Prostate gland (tissue), 2 donors: ENCODE results near the gene TMEM242. TPM values are rescaled to one million over a fixed set of nuclear protein-coding genes. Genes with fewer than 3 reads are reported as not detected.

Source experiments
- DNase-seq: peaks from one replicate; pipeline ENCODE4 v3.0.0-alpha.2; 2019; ENCODE audit warnings: low spot score
- H3K27ac ChIP-seq, 2 donors: fragments of 200-600 bp; sonication (generic); 2 replicates each; pipeline ENCODE4 v1.5.1; 2017 to 2019
- H3K27me3 ChIP-seq: fragments of 200-600 bp; sonication (generic); replicated peaks from 2 replicates; pipeline ENCODE4 v1.5.1; 2019; ENCODE audit not compliant: insufficient read depth
- H3K36me3 ChIP-seq, 2 donors: fragments of 200-600 bp; sonication (generic); 1 replicate in 1 of 2; 2 replicates in 1 of 2; pipeline versions ENCODE4 v1.5.1 to v1.8.1; 2017 to 2019
- H3K4me1 ChIP-seq: fragments of 200-600 bp; sonication (generic); replicated peaks from 2 replicates; pipeline ENCODE4 v1.5.1; 2019
- H3K4me3 ChIP-seq, 2 donors: fragments of 200-600 bp; sonication (generic); 2 replicates each; pipeline ENCODE4 v1.5.1; 2017 to 2019
- H3K9me3 ChIP-seq: fragments of 200-600 bp; sonication (generic); 2 replicates; pipeline ENCODE4 v1.5.1; 2017
- POLR2A ChIP-seq: fragments of 450-650 bp; IDR thresholded peaks from one replicate; pipeline ENCODE4 v1.6.1; 2016; ENCODE audit warnings: antibody characterized with exemption, mild to moderate bottlenecking
- POLR2AphosphoS5 ChIP-seq: sonication (generic); formaldehyde crosslinking; IDR thresholded peaks from one replicate; pipeline ENCODE4 v1.6.1; 2017; ENCODE audit warnings: antibody characterized with exemption
- WGBS: methylation state at CpG from one replicate; pipeline ENCODE4 v1.1.5; 2018; 5-methylcytosine and 5-hydroxymethylcytosine counted together
- intact Hi-C: fragments of 100-400 bp; cut with DNase I; formaldehyde crosslinking; loops from one replicate; pipeline ENCODE4 v1.14.2; 2022
- total RNA-seq, 2 donors: library from RNA; depleted of rRNA; stranded (reverse); fragments of >200 nt; gene quantifications; one replicate each; pipeline ENCODE4 v1.1.0, GENCODE V29; 2016
- TF ChIP-seq, protein P1 (sequence below), 4 experiments: fragments of 200-600 bp in 2 of 4; fragments of 450-650 bp in 2 of 4; sonication (generic) in 2 of 4; IDR thresholded peaks; 1 replicate in 3 of 4; 2 replicates in 1 of 4; pipeline ENCODE4 v1.5.1; 2016 to 2019; ENCODE audit warnings: antibody characterized with exemption in 4 of 4, mild to moderate bottlenecking in 2 of 4, moderate library complexity in 2 of 4

The TMEM242 gene
- total RNA-seq, 2 donors from 2014 or later = 6.4 to 8.5 TPM

DNA sequence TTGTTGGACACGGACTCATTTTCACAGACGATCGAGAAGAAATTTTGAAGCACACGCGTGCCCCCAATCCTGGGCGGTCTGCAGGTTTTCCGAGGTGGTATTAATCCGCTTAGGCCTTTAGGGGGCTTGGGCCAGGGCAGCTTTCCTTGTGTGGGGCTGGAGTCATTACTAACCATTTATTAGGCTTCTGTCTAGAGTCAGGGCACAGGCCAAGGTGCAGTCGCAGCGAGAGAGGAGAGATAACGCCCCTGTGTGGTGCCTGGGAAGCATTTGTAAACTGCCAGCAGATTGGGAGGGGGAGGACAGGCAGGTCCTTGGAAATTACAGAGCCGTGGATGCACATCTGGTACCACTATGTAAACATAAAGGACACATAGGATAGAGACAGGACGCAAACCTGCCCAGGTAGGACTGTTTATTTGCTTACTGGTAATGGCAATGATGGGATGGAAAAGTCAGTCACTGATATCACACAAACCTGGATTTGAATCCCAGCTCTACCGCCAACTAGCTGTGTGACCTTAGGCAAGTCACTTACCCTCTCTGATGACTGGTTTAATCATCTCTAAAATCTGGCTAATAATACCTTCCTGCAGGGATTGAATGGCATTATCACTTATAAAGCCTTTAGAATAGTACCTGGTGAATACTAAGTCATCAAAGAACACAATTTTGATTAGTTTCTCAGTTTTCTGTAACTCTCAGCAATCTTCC, 76.4 kb downstream of the TMEM242 start:
- TF ChIP-seq, protein P1, sequence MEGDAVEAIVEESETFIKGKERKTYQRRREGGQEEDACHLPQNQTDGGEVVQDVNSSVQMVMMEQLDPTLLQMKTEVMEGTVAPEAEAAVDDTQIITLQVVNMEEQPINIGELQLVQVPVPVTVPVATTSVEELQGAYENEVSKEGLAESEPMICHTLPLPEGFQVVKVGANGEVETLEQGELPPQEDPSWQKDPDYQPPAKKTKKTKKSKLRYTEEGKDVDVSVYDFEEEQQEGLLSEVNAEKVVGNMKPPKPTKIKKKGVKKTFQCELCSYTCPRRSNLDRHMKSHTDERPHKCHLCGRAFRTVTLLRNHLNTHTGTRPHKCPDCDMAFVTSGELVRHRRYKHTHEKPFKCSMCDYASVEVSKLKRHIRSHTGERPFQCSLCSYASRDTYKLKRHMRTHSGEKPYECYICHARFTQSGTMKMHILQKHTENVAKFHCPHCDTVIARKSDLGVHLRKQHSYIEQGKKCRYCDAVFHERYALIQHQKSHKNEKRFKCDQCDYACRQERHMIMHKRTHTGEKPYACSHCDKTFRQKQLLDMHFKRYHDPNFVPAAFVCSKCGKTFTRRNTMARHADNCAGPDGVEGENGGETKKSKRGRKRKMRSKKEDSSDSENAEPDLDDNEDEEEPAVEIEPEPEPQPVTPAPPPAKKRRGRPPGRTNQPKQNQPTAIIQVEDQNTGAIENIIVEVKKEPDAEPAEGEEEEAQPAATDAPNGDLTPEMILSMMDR (IDR thresholded peaks at IDR 0.05) = no peak
- TF ChIP-seq POLR2AphosphoS5 = no peak
- TF ChIP-seq POLR2A = no peak
- WGBS = 89% methylated on average over 14 of the region's 14 CpGs
- H3K27ac ChIP-seq = no peak overlapping the region

DNA sequence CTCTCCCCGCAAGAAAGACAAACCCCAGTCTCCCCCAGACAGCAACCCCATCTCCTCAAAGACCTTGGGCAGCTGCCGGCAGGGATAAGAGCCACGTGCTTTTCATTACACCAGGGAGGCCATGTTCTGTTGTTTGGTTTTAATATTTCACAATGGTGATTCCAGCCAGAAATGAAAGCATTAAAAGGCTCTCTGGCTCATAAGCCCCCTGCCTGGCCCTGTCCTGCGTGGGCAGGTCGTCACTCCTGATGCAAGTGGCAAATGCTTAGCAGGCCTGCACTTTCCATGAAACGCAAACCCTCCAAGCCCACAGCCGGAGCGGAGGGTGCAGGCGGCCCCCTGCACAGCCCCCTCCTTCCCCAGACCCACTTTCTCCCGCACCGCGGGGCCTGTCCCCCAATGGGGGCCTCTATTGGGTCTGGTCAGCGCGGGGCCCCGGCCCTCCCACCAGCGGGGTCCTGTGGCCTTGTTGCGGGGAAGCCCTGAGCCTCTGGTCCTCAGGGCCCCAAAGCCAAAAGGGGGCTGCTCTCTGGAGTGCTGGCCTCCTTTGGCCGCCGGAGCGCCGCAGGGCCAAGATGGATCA, 77.2 kb downstream of the TMEM242 start:
- Histone ChIP-seq H3K4me3 (no peak overlapping the region), H3K27me3 (no peaks in the 10 kb centered on the region), H3K4me1 (peaks cover 11% of the 10 kb centered on the region), H3K36me3 (no peaks in the 10 kb centered on the region), H3K9me3 (no peaks in the 10 kb centered on the region), H3K27ac (no peak overlapping the region)
- TF ChIP-seq POLR2AphosphoS5 (no peak), POLR2A (no peak)
- TF ChIP-seq, protein P1 (IDR thresholded peaks at IDR 0.05) = no peak
- WGBS = 88% methylated on average over 21 of the region's 21 CpGs
- intact Hi-C loops = no loop called here
- DNase-seq = no peak

More for the DNA sequence above, 76.4 kb downstream of the TMEM242 start:
- no peaks in the 10 kb centered on the region for H3K27me3 ChIP-seq
- H3K9me3 ChIP-seq = no peaks in the 10 kb centered on the region
- intact Hi-C loops = no loop called here
- H3K4me3 ChIP-seq = no peak overlapping the region
- no peak for DNase-seq
- no peaks in the 10 kb centered on the region for H3K36me3 ChIP-seq
- H3K4me1 ChIP-seq = peaks cover 3% of the 10 kb centered on the region

DNA sequence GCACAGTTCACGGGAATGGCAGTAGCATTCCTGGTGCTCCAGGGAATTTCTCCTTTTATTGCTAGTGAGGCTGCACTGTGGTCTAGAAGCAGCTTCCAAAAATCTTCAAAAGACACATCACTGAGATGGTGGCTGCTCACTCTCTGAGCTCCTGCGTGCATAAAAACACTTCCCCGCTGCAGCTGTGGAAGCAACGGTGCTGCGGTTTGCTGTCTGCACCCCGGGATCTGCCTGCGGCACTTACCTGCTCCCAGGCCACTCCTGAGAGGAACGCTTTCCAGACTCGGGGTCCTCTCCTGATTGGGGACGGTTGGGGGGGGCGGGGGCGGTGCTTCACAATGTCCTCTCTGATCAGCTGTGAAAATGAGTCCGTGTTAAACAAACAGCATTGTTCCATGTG, 77.9 kb downstream of the TMEM242 start:
- H3K4me3 ChIP-seq = no peak overlapping the region
- no peak overlapping the region for H3K27ac ChIP-seq
- no peaks in the 10 kb centered on the region for H3K9me3 ChIP-seq
- H3K4me1 ChIP-seq = peaks cover 13% of the 10 kb centered on the region
- DNase-seq = no peak
- H3K27me3 ChIP-seq = no peaks in the 10 kb centered on the region
- H3K36me3 ChIP-seq = no peaks in the 10 kb centered on the region
- 68% methylated on average over 13 of the region's 13 CpGs for WGBS
- intact Hi-C loops = no loop called here
- TF ChIP-seq, protein P1 (IDR thresholded peaks at IDR 0.05) = no peak
- TF ChIP-seq POLR2AphosphoS5 (no peak), POLR2A (no peak)

DNA sequence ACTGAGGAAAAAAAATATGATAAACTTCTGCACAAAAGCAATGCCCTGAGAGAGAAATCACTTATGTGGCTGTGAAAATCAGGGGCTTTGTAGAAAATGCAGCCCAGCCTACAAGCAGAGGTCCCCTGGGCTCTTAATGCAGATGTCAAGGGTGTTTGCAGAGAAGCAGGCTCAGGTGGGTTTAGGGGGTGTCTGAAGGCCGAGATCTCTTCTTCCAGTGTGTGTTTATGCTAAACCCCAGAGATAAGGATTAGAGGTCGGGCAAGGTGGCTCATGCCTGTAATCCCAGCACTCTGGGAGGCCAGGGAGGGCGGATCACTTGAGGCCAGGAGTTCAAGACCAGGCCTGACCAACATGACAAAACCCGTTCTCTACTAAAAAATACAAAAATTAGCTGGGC, 78.5 kb downstream of the TMEM242 start:
- TF ChIP-seq POLR2A (no peak), POLR2AphosphoS5 (no peak)
- TF ChIP-seq, protein P1 (IDR thresholded peaks at IDR 0.05) = no peak
- 74% methylated on average over 4 of the region's 4 CpGs for WGBS
- Histone ChIP-seq H3K4me3 (no peak overlapping the region), H3K36me3 (no peaks in the 10 kb centered on the region), H3K27ac (no peak overlapping the region), H3K4me1 (peaks cover 13% of the 10 kb centered on the region), H3K9me3 (no peaks in the 10 kb centered on the region), H3K27me3 (no peaks in the 10 kb centered on the region)
- no peak for DNase-seq
- intact Hi-C loops = no loop called here

DNA sequence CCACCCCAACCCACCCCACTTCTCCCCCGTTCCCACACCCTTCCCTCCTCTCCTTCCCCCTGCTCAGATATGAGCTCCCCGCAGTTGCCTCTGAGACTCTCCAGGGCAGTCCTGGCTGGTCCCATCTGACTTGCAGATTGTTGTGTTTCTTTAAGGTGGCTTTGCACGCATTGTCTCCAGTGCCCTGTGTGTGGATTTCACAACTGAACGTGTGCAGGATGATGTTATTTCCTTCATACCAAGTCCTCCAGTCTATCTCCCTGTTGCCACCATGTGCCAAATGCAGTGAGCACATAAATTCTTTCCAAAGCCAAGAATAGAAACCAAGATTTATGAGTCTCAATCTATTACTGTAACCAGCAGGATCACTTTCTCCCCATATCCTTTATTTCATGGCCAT, 79.1 kb downstream of the TMEM242 start:
- DNase-seq = no peak
- Histone ChIP-seq H3K4me3 (no peak overlapping the region), H3K36me3 (no peaks in the 10 kb centered on the region), H3K4me1 (peaks cover 13% of the 10 kb centered on the region), H3K27me3 (no peaks in the 10 kb centered on the region), H3K27ac (no peak overlapping the region), H3K9me3 (no peaks in the 10 kb centered on the region)
- TF ChIP-seq POLR2AphosphoS5 (peak; percentile 79), POLR2A (no peak)
- intact Hi-C loops = no loop called here
- WGBS = 33% methylated on average over 4 of the region's 4 CpGs
